ENCODE results near the gene BAIAP3.

BAIAP3 gene

DNA sequence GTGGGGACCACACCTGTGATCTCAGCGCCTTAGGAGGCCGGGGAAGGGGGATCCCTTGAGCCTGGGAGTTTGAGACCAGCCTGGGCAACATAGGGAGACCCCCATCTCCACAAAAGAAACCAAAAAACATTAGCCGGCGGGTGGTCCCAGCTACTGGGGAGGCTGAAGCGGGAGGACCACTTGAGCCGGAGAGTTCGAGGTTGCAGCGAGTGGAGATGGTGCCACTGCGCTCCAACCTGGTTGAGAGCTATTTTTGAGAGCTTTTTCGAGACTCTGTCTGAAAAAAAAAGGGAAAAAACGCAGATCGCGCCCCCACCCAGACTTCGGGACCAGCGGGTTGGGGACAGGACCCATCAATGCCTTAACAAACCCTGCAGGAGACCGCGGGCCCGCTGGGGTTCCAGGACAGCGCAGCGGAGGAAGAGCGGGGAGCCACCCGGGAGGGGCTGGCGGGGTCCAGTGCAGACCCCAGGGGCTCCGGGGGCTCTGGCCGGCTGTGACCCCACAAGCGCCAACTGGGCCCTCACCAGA, 762 bp upstream of the BAIAP3 start:
- no peak for DNase-seq (ENCODE audit: low spot score)

DNA sequence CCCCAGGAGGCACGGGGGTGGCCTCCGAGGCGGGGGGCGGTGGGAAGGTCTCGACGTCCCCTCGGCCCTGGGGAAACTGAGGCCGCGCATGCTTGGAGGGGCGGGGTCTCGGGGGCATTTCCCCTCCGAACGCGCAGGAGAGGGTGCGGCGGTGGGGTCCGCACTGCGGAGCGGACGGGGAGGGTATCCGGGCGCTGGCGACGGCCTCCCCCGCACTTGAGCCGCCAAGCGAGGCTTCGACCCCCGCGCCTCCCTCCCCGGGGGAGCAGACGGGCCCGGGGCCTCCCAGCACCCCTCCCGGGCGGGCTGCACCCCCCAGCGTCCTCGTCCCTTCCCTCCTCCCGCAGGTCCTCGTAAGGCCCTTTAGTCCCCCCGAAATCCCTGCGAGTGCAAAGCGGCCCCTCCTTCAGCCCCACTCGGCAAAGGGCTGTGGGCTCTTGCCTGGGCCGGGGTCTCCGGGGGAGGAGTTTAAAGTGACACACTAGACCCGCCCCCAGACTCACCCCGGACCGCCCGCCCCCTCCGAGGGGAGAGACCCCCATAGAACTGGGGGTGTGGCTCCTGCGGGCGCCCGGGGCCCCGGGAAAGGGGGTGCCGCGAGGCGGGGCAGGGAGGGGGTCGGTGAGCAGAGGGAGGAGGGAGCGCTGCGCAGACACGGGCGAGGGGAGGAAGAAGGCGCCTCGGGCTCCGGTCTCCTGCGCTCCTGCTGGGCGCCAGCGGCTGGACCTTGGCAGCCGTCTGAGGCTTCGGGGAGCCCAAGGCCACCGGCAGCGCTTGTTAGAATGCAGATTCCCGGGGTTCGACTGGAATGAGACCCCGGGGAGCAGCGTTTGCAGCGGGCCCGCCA, 632 bp downstream of the BAIAP3 start:
- no peak for DNase-seq (ENCODE audit: low spot score)

DNA sequence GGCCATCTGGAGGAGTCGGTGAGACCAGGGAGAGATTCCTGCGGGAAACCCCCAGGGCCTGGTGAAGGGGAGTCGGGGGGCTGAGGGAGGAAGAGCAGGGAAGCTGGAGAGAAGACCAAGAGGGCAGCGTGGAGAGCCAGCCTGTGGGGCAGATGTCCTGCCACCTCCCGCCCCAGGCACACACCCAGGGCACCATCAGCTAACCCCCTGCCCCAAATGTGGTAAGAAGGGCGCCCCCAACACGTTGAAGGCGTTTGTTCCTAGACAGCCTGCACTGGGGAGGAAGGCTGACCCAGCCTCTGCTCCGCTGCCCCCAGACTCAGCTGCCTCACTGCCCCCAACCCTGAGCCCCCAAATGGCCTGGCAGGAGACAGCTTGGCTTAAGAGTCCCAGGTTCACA, 1.3 kb downstream of the BAIAP3 start:
- no peak for DNase-seq (ENCODE audit: low spot score)

DNA sequence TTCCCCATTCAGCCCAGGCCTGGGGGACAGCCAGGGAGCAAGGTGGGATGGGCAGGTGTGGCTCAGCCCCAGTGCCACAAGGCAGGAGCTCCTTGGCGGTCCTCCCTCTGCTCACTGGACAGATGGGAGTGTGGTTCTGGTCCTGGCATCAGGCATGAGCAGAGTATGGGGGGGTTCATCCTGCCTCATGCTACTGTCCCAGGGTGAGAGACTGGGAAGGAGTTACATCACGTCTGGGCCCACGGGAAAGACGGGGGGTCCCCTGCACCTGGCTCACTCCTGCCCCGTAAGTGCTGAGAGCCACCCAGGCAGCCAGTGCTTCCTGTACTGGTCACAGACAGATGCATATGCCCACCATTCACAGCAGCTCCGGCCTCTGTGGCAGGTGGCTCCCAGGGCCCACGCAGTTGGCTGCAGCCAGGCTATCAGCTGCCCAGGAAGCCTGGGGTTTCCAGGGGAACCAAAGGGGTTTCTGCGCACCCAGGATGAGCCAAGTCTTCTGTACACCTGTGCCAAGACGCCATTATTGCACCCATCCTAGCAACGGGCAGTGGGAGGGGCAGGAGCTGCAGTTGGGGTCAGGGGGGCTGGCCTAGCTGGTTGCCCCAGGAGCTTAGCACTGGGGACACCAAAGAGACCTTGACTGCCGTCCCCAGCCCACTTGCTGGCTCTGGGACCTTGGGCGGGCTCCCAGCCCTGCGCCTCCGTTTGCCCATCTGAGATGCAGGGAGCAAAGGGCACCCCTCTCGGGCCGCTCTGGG, 1.9 kb downstream of the BAIAP3 start:
- DNase-seq (ENCODE audit: low spot score), result no peak

DNA sequence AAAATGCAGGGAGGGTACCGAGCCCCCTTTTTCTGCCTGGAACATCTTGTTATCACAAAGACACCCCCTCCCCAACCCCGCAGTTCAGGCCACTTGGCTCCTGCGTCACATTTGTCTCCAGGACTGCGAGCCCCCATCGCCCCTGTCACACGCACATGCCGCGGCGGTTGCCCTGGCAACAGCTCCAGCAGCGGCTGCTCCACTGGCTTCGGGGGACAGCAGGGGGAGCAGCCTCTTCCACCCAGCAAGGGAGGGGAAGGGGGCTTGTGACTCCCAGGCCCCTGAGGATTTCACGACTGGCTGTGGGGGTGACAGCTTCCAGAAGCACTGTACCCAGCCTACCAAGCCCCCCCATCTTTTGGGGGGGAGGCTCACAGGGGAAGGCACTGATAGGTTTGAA, 2.6 kb downstream of the BAIAP3 start:
- no peak for DNase-seq (ENCODE audit: low spot score)

DNA sequence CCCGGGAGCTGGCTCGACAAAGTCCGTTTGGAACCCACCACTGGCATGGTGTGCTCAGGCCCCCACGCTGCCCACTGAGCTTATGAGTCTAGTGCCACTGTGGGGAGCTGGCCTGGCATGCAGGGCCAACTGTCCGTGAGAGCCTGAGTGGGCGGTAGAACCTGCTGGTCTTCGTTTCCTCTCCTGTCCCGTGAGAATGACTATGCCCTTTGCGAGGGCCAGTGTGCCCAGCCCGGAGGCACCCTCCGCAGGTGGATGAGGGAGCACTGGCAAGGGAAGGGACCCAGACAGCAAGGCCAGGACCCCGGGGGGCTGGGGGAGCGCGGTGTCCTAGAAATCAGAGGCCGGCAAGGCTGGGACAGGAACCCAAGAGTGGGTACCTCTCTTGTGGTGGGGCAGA, 3.2 kb downstream of the BAIAP3 start:
- DNase-seq (ENCODE audit: low spot score), result no peak

DNA sequence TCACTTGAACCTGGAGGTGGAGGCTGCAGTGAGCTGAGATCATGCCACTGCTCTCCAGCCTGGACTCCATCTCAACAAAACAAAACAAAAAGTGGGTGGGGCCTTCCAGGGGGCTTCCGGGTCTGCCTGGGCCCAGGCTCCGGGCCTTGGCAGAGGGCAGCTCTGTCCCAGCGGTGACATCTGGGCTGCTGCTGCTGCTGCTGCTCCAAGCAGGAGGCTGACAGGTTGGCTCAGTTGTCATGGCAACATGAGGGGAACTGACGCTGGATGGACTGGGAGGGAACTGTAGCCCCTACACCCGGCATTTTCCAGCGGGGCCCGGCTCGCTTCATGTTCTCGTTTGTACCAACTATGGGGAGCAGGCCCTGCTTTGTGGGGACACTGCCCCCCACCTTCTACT, 4.0 kb downstream of the BAIAP3 start:
- DNase-seq (ENCODE audit: low spot score), result no peak

DNA sequence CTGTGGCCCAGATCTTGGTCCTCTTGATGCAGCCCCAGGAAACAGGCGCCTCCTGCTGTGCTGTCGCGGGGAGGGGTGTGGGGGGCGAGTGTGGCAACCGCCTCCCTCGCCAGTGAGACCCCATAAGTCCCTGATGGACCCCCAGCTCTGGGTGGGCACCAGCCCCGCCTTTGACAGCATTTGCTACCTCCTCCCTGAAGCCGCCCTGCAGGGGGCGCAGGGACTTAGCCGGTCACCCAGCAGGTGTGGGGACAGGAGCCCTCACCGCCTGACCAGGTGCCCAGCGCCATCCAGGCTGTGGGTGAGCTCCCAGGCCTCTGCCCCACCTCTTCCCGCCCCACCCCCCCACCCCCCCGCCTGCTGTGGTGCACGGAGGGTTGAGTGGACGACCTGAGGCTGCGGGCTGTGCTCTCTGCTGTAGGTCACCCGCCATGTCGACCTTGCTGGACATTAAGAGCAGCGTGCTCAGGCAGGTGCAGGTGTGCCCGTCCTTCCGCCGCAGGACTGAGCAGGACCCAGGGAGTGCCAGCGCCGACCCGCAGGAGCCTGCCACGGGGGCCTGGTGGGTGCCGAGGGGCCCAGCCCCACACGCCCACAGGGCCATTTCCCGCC, 4.8 kb downstream of the BAIAP3 start:
- DNase-seq (ENCODE audit: low spot score), result no peak

DNA sequence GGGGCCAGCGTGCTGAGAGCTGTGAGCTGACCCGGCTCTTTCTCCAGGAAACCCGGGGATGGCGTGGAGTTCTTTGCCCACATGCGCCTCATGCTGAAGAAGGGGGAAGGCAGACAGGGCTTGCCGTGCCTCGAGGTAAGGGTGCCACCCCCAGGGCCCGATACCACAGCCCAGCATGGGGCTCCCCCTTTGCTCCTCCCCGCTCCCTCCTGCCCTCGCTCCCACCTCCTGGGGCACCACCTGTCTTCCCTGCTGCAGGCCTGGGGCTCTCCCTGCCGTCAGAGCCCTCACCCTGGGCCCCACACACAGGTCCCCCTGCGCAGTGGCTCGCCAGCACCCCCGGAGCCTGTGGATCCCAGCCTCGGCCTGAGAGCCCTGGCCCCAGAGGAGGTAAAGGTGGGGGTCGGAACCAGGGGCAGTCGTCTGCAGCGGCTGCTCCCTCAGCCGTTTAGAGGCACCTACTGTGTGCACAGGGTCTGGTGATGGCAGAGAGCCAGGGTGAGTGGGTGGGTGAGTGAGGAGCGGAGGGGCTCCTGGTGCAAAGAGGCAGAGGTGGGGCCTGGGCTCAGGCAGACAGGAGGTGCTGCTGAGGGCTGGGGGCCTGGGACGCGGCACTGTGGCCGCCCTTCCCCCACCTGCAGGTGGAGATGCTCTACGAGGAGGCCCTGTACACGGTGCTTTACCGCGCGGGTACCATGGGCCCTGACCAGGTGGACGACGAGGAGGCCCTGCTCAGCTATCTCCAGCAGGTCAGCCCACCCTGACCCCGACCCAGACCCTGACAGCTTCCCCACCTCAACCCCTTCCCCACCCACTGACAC, 5.6 kb downstream of the BAIAP3 start:
- DNase-seq (ENCODE audit: low spot score), result no peak

DNA sequence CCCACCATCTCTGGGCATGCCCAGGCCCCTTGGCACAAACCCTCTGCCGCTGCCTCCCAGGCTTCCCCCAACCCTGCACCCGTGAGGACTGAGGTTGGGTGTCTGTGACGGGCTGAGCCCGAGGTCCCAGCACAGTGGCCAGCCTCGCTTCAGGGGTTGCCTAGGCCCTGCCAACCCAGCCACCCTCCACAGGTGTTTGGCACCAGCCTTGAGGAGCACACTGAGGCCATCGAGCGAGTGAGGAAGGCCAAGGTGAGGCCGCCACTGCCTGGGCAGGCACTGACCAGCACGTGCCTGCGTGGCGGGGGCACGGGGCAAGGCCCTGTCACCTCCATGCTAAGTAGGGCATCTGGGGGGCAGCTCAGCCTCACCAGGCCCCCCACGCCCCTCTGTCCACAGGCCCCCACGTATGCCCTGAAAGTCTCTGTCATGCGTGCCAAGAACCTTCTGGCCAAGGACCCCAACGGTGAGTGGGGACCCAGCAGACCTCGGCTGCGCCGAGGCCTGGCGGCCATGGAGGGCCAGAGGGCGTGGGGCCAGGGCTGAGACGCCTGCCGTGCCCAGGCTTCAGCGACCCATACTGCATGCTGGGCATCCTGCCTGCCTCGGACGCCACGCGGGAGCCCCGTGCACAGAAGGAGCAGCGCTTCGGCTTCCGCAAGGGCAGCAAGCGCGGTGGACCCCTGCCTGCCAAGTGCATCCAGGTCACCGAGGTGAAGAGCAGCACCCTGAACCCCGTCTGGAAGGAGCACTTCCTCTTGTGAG, 7.5 kb downstream of the BAIAP3 start:
- DNase-seq (ENCODE audit: low spot score), result no peak

DNA sequence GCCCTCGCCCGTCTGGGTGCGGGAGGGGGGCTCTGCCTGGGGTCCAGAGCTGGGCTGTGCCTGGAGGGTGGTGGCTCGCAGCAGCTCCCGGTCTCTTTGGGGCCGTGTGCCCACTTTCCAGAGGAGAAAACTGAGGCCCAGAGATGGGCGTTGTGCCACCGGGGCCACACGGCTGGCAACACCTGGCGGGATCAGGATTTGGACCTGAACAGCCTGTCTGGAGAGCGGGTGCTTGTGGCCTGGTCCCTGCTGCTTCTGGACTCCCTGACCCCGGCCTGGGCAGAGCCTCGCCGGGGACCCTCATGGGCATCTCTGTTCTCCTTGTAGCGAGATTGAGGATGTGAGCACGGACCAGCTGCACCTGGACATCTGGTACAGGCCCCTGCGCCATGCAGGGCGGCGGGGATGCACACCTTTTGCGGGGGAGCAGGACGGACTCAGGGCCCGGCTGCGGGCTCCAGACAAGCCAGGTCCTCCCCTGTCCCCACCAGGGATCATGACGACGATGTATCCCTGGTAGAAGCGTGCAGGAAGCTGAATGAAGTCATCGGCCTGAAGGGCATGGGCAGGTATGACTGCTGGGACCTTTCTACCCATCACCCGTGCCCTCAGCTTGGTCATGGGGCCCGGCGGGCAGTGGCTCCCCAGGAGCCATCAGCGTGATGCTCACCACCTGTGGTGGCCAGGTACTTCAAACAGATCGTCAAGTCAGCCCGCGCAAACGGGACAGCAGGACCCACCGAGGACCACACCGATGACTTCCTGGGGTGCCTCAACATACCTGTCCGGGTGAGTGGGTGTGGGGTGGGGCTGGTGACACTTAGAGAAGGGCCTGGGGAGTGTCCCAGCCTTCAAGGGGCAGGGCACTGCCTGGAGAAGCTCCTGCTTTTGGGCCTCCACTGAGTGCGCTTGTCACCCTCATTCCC, 8.3 kb downstream of the BAIAP3 start:
- DNase-seq (ENCODE audit: low spot score), result no peak

DNA sequence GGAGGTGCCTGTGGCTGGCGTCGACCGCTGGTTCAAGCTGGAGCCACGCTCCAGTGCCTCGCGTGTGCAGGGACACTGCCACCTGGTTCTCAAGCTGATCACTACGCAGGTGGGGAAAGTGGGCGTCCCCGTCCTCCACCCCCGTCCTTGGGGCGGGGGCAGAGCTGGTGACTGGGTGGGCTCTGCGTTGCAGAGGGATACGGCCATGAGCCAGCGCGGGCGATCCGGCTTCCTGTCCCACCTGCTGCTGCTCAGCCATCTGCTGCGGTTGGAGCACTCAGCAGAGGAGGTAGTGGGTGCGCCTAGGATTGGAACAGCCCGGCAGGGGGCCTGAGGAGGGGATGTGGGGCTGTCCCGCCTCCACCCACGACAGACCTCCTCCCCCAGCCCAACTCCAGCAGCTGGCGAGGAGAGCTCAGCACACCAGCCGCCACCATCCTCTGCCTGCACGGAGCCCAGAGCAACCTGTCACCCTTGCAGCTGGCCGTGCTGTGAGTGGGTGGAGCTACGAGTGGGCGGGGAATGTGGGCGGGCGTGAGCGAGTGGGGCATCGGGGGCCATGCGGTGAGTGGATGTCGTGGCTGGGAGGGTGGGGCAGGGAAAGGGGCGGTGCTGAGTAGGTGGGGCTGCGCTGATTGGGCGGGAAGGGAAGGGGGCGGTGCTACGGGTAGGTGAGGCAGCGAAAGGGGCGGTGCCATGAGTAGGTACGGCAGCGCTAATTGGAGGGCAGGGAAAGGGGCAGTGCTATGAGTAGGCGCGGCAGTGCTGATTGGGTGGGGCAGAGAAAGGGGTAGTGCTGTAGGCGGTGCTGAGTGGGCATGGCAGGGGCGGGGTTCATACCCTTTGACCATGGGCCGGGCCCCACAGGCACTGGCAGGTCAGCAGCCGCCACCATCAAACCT, 9.3 kb downstream of the BAIAP3 start:
- peak; percentile 98 for DNase-seq (ENCODE audit: low spot score)

DNA sequence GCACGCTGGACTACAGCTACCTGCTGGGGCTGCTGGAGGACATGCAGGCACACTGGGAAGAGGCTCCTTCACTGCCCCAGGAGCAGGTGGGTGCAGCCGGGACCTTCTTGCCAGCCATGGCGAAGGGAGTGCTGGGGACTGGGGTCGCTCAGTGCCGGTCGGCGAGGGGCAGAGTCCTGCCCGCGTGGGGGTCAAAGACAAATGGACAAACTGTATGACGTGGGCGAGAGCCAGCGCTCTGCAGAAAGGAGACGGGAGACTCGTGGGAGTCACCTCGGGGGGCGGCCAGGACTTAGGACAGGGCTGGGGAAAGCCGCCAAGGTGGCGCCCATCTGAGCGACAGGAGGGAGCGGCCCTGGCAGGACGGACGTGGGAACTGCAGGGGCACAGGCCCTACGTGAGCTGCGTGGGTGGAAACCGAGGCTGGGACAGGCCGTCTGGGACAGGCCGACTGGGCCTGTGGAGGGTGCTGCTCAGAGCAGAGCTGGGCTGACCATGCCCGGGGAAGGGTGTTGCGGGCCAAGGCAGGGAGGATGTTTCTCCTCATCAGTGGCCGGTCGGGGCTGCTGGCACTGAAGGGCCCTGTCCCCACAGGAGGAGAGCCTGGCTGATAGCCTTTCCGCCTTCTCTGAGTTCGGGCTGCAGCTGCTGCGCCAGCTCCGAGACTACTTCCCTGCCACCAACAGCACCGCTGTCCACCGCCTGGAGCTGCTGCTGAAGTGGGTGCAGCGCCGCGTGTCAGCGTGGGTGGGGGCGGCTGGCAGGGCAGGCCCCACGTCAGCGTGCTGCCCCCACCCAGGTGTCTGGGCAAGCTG, 10.2 kb downstream of the BAIAP3 start:
- no peak for DNase-seq (ENCODE audit: low spot score)

DNA sequence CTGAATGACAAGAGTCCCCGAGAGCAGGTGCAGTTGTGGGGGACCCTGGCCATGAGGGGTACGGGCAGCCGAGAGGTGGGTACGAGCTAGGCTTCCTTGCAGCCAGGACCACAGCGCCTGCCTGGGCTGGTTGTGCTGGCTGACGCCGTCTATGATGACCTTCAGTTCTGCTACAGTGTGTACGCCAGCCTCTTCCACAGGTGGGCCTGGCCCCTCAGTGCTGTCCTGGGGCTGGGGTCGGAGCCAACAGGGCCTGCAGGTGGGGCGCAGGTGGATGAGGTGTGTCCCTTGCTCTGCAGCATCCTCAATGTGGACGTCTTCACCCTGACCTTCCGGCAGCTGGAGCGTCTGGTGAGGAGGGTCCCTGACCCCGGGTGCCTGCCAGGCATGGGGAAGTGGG, 11.1 kb downstream of the BAIAP3 start:
- DNase-seq (ENCODE audit: low spot score), result no peak

DNA sequence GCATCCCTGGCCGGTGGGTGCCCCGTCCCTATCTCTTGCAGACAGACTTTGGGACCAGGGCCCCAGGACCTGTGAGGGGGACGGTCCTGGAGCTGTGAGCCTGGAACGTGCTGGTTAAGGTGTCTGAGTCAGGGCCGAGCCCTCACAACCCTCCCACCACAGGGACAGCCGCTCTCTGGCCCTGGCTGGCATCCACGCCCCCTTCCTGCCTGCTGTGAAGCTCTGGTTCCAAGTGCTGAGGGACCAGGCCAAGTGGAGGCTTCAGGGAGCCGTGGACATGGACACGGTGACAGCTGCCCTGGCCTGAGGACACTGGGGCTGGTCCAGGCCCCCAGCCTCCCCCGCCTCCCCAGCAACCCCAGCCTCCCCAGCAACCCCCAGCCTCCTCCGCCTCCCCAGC, 11.6 kb downstream of the BAIAP3 start:
- no peak for DNase-seq (ENCODE audit: low spot score)

DNA sequence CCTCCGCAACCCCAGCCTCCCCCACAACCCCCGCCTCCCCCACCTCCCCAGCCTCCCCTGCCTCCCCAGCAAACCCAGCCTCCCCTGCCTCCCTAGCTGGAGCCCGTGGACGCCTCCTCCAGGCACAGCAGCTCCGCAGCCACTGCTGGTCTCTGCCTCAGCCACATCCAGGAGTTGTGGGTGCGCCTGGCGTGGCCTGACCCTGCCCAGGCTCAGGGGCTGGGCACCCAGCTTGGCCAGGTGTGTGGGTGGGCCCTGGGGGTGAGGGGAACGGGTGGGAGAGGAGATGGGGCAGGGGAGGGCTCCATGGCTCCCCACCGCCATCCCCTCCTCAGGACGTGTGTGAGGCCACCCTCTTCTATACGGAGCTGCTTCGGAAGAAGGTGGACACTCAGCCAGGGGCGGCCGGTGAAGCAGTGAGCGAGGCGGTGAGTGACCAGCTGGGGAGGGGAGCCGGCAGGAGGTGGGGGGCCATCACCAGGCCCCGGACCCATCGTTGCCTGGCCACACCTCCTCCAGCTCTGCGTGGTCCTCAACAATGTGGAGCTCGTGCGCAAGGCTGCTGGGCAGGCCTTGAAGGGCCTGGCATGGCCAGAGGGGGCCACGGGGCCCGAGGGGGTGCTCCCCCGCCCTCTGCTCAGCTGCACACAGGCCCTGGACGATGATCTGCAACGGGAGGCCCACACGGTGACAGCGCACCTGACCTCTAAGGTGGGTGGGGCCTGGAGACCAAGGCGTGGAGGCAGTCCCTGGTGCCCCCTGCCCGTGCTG, 12.4 kb downstream of the BAIAP3 start:
- DNase-seq (ENCODE audit: low spot score), result no peak
